ENCODE data around the gene DIAPH3. TPM values are rescaled to one million over a fixed set of nuclear protein-coding genes. Genes with fewer than 3 reads are reported as not detected.

The DIAPH3 gene
- total RNA-seq, 4 donors from 2014 or later: 0.10 to 0.67 TPM; not detected in 2

- no peak for DNase-seq
- Histone ChIP-seq H3K9me3 (no peaks in the 10 kb centered on the region), H3K4me3 (replicated peaks in 1 of 3) (no peak overlapping the region), H3K27me3 (no peaks in the 10 kb centered on the region), H3K36me3 (no peaks in the 10 kb centered on the region), H3K27ac (no peak overlapping the region), H3K4me1 (no peaks in the 10 kb centered on the region)
- intact Hi-C loops (cut with DNase I): no loop called here
- TF ChIP-seq, protein P1, sequence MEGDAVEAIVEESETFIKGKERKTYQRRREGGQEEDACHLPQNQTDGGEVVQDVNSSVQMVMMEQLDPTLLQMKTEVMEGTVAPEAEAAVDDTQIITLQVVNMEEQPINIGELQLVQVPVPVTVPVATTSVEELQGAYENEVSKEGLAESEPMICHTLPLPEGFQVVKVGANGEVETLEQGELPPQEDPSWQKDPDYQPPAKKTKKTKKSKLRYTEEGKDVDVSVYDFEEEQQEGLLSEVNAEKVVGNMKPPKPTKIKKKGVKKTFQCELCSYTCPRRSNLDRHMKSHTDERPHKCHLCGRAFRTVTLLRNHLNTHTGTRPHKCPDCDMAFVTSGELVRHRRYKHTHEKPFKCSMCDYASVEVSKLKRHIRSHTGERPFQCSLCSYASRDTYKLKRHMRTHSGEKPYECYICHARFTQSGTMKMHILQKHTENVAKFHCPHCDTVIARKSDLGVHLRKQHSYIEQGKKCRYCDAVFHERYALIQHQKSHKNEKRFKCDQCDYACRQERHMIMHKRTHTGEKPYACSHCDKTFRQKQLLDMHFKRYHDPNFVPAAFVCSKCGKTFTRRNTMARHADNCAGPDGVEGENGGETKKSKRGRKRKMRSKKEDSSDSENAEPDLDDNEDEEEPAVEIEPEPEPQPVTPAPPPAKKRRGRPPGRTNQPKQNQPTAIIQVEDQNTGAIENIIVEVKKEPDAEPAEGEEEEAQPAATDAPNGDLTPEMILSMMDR (IDR thresholded peaks at IDR 0.05): no peak
- no peak for TF ChIP-seq POLR2A (IDR thresholded peaks at IDR 0.05)
Observed at GRCh38 chr13:59801107-59801880, 362.4 kb downstream of the DIAPH3 start.

DNA sequence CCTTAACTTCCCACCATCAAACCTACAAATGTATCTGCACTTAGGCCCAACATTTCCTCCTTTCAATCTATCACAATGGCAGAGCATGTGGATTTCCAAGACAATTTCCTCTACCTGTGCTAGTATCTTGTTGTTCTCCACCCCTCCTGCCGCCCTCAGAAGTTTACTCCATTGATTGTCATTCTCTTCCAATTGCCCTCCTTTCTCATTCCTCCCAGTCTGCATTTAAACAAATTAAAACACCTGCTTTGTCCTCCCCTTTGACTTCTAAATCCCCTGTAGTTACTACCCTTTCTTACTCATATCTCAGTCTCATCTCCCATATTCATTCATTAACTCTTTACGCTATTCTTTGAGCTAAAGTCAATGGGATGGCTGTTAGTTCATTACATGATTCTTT lies 370.6 kb downstream of the DIAPH3 start:
- DNase-seq: no peak
- Histone ChIP-seq H3K27me3 (no peaks in the 10 kb centered on the region), H3K4me3 (replicated peaks in 1 of 3) (no peak overlapping the region), H3K9me3 (no peaks in the 10 kb centered on the region), H3K4me1 (no peaks in the 10 kb centered on the region), H3K36me3 (no peaks in the 10 kb centered on the region), H3K27ac (no peak overlapping the region)
- intact Hi-C loops (cut with DNase I): no loop called here
- no peak for TF ChIP-seq POLR2A (IDR thresholded peaks at IDR 0.05)
- TF ChIP-seq, protein P1 (IDR thresholded peaks at IDR 0.05): no peak
- WGBS, 2 donors: 98 to 99% methylated on average over 2 of the region's 2 CpGs

GRCh38 chr13:59790626-59791025 lies 373.1 kb downstream of the DIAPH3 start:
- no peak overlapping the region for H3K4me3 ChIP-seq (replicated peaks in 1 of 3)
- 41 to 47% methylated on average over 2 of the region's 2 CpGs for WGBS, 2 donors
- no peaks in the 10 kb centered on the region for H3K4me1 ChIP-seq
- H3K9me3 ChIP-seq: no peaks in the 10 kb centered on the region
- H3K36me3 ChIP-seq: no peaks in the 10 kb centered on the region
- intact Hi-C loops (cut with DNase I): no loop called here
- no peak for DNase-seq
- H3K27ac ChIP-seq: no peak overlapping the region
- TF ChIP-seq, protein P1 (IDR thresholded peaks at IDR 0.05): no peak
- no peak for TF ChIP-seq POLR2A (IDR thresholded peaks at IDR 0.05)
- no peaks in the 10 kb centered on the region for H3K27me3 ChIP-seq

- 91 to 94% methylated on average over 6 of the region's 6 CpGs for WGBS, 2 donors
- intact Hi-C loops (cut with DNase I): no loop called here
- no peak for DNase-seq
- H3K27me3 ChIP-seq: no peaks in the 10 kb centered on the region
- H3K36me3 ChIP-seq: no peaks in the 10 kb centered on the region
- no peaks in the 10 kb centered on the region for H3K4me1 ChIP-seq
- no peak for TF ChIP-seq POLR2A (IDR thresholded peaks at IDR 0.05)
- TF ChIP-seq, protein P1 (IDR thresholded peaks at IDR 0.05): no peak
- no peaks in the 10 kb centered on the region for H3K9me3 ChIP-seq
- no peak overlapping the region for H3K27ac ChIP-seq
- no peak overlapping the region for H3K4me3 ChIP-seq (replicated peaks in 1 of 3)
Observed at GRCh38 chr13:59789558-59789957, 374.2 kb downstream of the DIAPH3 start.

GRCh38 chr13:59787679-59788078 lies 376.0 kb downstream of the DIAPH3 start:
- Histone ChIP-seq H3K36me3 (no peaks in the 10 kb centered on the region), H3K9me3 (no peaks in the 10 kb centered on the region), H3K4me1 (no peaks in the 10 kb centered on the region), H3K27me3 (no peaks in the 10 kb centered on the region), H3K4me3 (replicated peaks in 1 of 3) (no peak overlapping the region), H3K27ac (no peak overlapping the region)
- TF ChIP-seq POLR2A (IDR thresholded peaks at IDR 0.05): no peak
- TF ChIP-seq, protein P1 (IDR thresholded peaks at IDR 0.05): no peak
- DNase-seq: no peak
- intact Hi-C loops (cut with DNase I): no loop called here
